B cell (primary cell): ENCODE results near the gene RTL5. TPM values are rescaled to one million over a fixed set of nuclear protein-coding genes. Genes with fewer than 3 reads are reported as not detected.

ENCODE experiments used
- ATAC-seq: fragments of 200-7000 bp; cut with Tn5 transposase; one replicate; pipeline ENCODE4 v1.10.0; 2021; ENCODE audit warnings: low read depth, mild to moderate bottlenecking, moderate number of reproducible peaks, moderate library complexity
- CTCF ChIA-PET: fragments of 350-600 bp; sonication (Branson Sonifier 250); formaldehyde crosslinking; loops from one replicate; lab custom pipeline; 2021; ENCODE audit warnings: antibody characterized with exemption, inconsistent platforms; lab: Charles Lee
- POLR2A ChIA-PET: fragments of 350-600 bp; sonication (Branson Sonifier 250); formaldehyde crosslinking; loops from one replicate; lab custom pipeline; 2021; ENCODE audit warnings: antibody characterized with exemption; lab: Charles Lee
- DNase-seq: peaks from one replicate; pipeline ENCODE4 v3.0.0; 2013
- H2AFZ ChIP-seq: 2 replicates; pipeline ENCODE4 v1.6.1; 2012; ENCODE audit warnings: mild to moderate bottlenecking, low read depth, low read length; ENCODE audit not compliant: insufficient read depth, poor library complexity, severe bottlenecking
- H3K27ac ChIP-seq, 2 donors: 1 replicate in 1 of 2; 2 replicates in 1 of 2; pipeline ENCODE4 v1.5.1; 2012 to 2013; ENCODE audit warnings: low read length in 2 of 2, mild to moderate bottlenecking in 2 of 2, moderate library complexity in 1 of 2
- H3K27me3 ChIP-seq, 4 experiments: fragments of 200-600 bp in 1 of 4; sonication (generic) in 1 of 4; replicated peaks in 1 of 4; 1 replicate in 2 of 4; 2 replicates in 2 of 4; pipeline versions ENCODE4 v1.6.1 to v1.7.0; 2013 to 2016; ENCODE audit warnings: low read length in 3 of 4, mild to moderate bottlenecking in 2 of 4, mixed read lengths in 1 of 4, moderate library complexity in 1 of 4; ENCODE audit not compliant: insufficient read depth in 4 of 4, control insufficient read depth in 3 of 4; ENCODE audit errors: control extremely low read depth in 1 of 4
- H3K36me3 ChIP-seq, 2 experiments: replicated peaks in 1 of 2; 1 replicate in 1 of 2; 2 replicates in 1 of 2; pipeline versions ENCODE4 v1.6.1 to v1.7.1; 2013; ENCODE audit warnings: low read length in 1 of 2; ENCODE audit not compliant: insufficient read depth in 2 of 2, control insufficient read depth in 1 of 2; ENCODE audit errors: control extremely low read depth in 1 of 2, extremely low read depth in 1 of 2
- H3K4me1 ChIP-seq, 2 donors: fragments of 200-600 bp in 1 of 2; sonication (generic) in 1 of 2; 1 replicate in 1 of 2; 2 replicates in 1 of 2; pipeline versions ENCODE4 v1.5.1 to v1.6.1; 2013 to 2017; ENCODE audit warnings: low read length in 2 of 2; ENCODE audit not compliant: control insufficient read depth in 2 of 2, insufficient read depth in 2 of 2
- H3K4me2 ChIP-seq: replicated peaks from 2 replicates; pipeline ENCODE3; 2012; ENCODE audit warnings: mild to moderate bottlenecking, low read depth, low read length; ENCODE audit not compliant: poor library complexity, severe bottlenecking
- H3K4me3 ChIP-seq, 5 experiments: fragments of 200-600 bp in 1 of 5; sonication (generic) in 1 of 5; 1 replicate in 3 of 5; 2 replicates in 2 of 5; pipeline versions ENCODE4 v1.5.1 to v1.7.0; 2011 to 2016; ENCODE audit warnings: low read length in 4 of 5, mild to moderate bottlenecking in 4 of 5, low read depth in 2 of 5, control low read depth in 1 of 5, moderate library complexity in 1 of 5; ENCODE audit not compliant: insufficient read depth in 1 of 5; ENCODE audit errors: control extremely low read depth in 1 of 5, extremely low read depth in 1 of 5
- H3K79me2 ChIP-seq: fragments of 200-600 bp; sonication (generic); one replicate; pipeline ENCODE4 v1.6.0; 2016; ENCODE audit warnings: low read length; ENCODE audit not compliant: control insufficient read depth, insufficient read depth
- H3K9ac ChIP-seq: fragments of 200-600 bp; sonication (generic); 2 replicates; pipeline ENCODE4 v1.6.1; 2017; ENCODE audit warnings: mild to moderate bottlenecking, low read length, moderate library complexity
- H3K9me3 ChIP-seq, 3 donors: one replicate each; pipeline versions ENCODE4 v1.6.1 to v1.7.1; 2013; ENCODE audit warnings: low read length in 2 of 3; ENCODE audit not compliant: control insufficient read depth in 2 of 3, insufficient read depth in 1 of 3; ENCODE audit errors: control extremely low read depth in 1 of 3
- H4K20me1 ChIP-seq: 2 replicates; pipeline ENCODE4 v1.6.0; 2012; ENCODE audit warnings: mild to moderate bottlenecking, low read length; ENCODE audit not compliant: insufficient read depth, control insufficient read depth, poor library complexity, severe bottlenecking
- H3K27ac Mint-ChIP-seq: one replicate; pipeline ENCODE4 v1.8.0; 2021; ENCODE audit warnings: mixed read lengths
- H3K27me3 Mint-ChIP-seq: one replicate; pipeline ENCODE4 v1.8.0; 2021; ENCODE audit warnings: mixed read lengths
- H3K4me1 Mint-ChIP-seq: one replicate; pipeline ENCODE4 v1.8.0; 2021; ENCODE audit warnings: mixed read lengths
- H3K4me3 Mint-ChIP-seq: one replicate; pipeline ENCODE4 v1.8.0; 2021; ENCODE audit warnings: mixed read lengths
- H3K9me3 Mint-ChIP-seq: one replicate; pipeline ENCODE4 v1.8.0; 2022; ENCODE audit warnings: mixed read lengths; ENCODE audit not compliant: insufficient read depth
- EZH2 ChIP-seq: IDR thresholded peaks from 2 replicates; pipeline ENCODE4 v1.6.1; 2012; ENCODE audit warnings: borderline replicate concordance, low read depth, mild to moderate bottlenecking, moderate library complexity, low read length; ENCODE audit not compliant: insufficient read depth, poor library complexity, severe bottlenecking
- WGBS: methylation state at CpG from one replicate; pipeline ENCODE4 v1.1.5; 2013; ENCODE audit warnings: missing lambda C conversion rate; ENCODE audit not compliant: insufficient coverage; 5-methylcytosine and 5-hydroxymethylcytosine counted together
- intact Hi-C: fragments of 100-400 bp; cut with micrococcal nuclease; formaldehyde crosslinking; loops from one replicate; pipeline ENCODE4 v1.10.0; 2022
- polyA plus RNA-seq: library from polyadenylated mRNA; depleted of rRNA; stranded (reverse); fragments of >200 nt; gene quantifications from 2 replicates; pipeline ENCODE4 v1.2.3, GENCODE V29; 2012
- total RNA-seq, 2 donors: library from RNA; stranded (reverse); fragments of 120-200 nt in 1 of 2; gene quantifications; 1 replicate in 1 of 2; 2 replicates in 1 of 2; pipeline versions ENCODE4 v1.2.3 to v1.2.4, GENCODE V29; 2013 to 2022
- TF ChIP-seq, protein P1 (sequence below): fragments of 200-600 bp; IDR thresholded peaks from one replicate; pipeline ENCODE4 v1.8.0; 2022; ENCODE audit warnings: antibody characterized with exemption, mild to moderate bottlenecking

The RTL5 gene
- total and polyA plus RNA-seq, 2 donors (not counting 1 experiment from before 2014, with no cell fraction given): 1.0 to 22.4 TPM

DNA sequence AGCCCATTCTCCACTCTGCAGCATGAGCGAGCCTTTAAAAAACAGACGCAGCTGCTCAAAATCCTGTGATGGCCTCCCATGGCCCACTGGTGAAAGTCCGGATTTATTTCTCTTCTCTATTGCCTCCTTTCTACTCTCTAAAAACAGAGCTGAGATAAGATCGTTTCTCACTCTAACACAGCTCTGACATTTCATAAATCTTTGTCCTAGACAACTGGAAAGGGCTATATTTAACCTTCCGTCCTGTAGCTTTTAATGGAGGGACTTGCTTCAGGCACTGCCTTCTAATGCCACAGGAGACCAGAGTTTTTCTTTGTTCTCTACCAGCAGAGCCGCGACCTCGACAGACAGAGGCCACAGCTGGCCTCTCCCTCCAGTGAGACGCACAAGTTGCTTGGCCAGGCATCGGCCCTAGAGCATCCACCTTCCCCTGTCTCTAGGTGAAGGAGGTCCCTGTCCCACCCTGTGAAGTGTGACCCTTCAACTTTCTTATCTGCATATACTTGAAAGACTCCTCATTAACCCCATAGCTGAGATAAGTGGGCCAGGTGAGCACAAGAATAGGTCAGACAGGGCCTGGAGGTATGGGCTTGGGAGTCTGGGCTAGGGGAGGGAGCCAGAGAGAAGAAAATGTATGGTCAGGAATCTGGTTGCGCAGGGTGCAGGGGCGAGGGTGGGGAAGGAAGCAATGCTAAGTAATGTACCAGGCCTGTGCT, 50.0 kb downstream of the RTL5 start:
- H3K36me3 ChIP-seq: no peaks in the 10 kb centered on the region

GRCh38 chrX:72080800-72081199, 50.9 kb downstream of the RTL5 start:
- no peak overlapping the region for H3K27ac ChIP-seq
- H3K4me1 Mint-ChIP-seq: peaks cover 4% of the 10 kb centered on the region
- H2AFZ ChIP-seq: no peak overlapping the region
- peaks cover 0 to 5% (median 0%) of the 10 kb centered on the region in 4 experiments for H3K27me3 ChIP-seq
- TF ChIP-seq EZH2: no peak
- TF ChIP-seq, protein P1, sequence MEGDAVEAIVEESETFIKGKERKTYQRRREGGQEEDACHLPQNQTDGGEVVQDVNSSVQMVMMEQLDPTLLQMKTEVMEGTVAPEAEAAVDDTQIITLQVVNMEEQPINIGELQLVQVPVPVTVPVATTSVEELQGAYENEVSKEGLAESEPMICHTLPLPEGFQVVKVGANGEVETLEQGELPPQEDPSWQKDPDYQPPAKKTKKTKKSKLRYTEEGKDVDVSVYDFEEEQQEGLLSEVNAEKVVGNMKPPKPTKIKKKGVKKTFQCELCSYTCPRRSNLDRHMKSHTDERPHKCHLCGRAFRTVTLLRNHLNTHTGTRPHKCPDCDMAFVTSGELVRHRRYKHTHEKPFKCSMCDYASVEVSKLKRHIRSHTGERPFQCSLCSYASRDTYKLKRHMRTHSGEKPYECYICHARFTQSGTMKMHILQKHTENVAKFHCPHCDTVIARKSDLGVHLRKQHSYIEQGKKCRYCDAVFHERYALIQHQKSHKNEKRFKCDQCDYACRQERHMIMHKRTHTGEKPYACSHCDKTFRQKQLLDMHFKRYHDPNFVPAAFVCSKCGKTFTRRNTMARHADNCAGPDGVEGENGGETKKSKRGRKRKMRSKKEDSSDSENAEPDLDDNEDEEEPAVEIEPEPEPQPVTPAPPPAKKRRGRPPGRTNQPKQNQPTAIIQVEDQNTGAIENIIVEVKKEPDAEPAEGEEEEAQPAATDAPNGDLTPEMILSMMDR: no peak
- no peak overlapping the region for H3K4me3 ChIP-seq
- DNase-seq: no peak
- no peaks in the 10 kb centered on the region for H3K36me3 ChIP-seq
- no peak overlapping the region for H3K4me2 ChIP-seq
- ATAC-seq: no peak
- no peak overlapping the region for H3K4me3 Mint-ChIP-seq
- no peaks in the 10 kb centered on the region for H3K9me3 ChIP-seq
- no peaks in the 10 kb centered on the region for H3K9me3 Mint-ChIP-seq
- no peaks in the 10 kb centered on the region for H4K20me1 ChIP-seq
- no peaks in the 10 kb centered on the region for H3K79me2 ChIP-seq
- H3K27ac Mint-ChIP-seq: no peak overlapping the region
- intact Hi-C loops: no loop called here
- H3K27me3 Mint-ChIP-seq: peaks cover 13% of the 10 kb centered on the region
- CTCF ChIA-PET: interaction anchor here (0.9 kb wide), 1 partner anchor 60 kb away, joined by 3 read pairs; no protein-coding TSS in a partner anchor
- H3K4me1 ChIP-seq: no peaks in the 10 kb centered on the region
- WGBS: 90% methylated on average over 6 of the region's 7 CpGs
- POLR2A ChIA-PET: no interaction called here
- H3K9ac ChIP-seq: no peak overlapping the region

More for the DNA sequence above, 50.0 kb downstream of the RTL5 start:
- H3K27me3 Mint-ChIP-seq: peaks cover 14% of the 10 kb centered on the region
- no peak overlapping the region for H3K4me3 Mint-ChIP-seq
- WGBS: 92% methylated on average over 5 of the region's 12 CpGs
- H3K4me1 Mint-ChIP-seq: peaks cover 4% of the 10 kb centered on the region
- ATAC-seq: no peak
- TF ChIP-seq, protein P1: no peak
- TF ChIP-seq EZH2: no peak
- CTCF ChIA-PET: interaction anchor here (0.9 kb wide), 1 partner anchor 61 kb away, joined by 3 read pairs; no protein-coding TSS in a partner anchor
- H2AFZ ChIP-seq: no peak overlapping the region
- intact Hi-C loops: no loop called here
- H3K27ac ChIP-seq: no peak overlapping the region
- no peak overlapping the region for H3K27ac Mint-ChIP-seq
- H3K79me2 ChIP-seq: no peaks in the 10 kb centered on the region
- POLR2A ChIA-PET: no interaction called here
- no peak overlapping the region for H3K9ac ChIP-seq
- H3K4me1 ChIP-seq: no peaks in the 10 kb centered on the region
- no peak overlapping the region for H3K4me2 ChIP-seq
- peaks cover 0 to 5% (median 0%) of the 10 kb centered on the region in 4 experiments for H3K27me3 ChIP-seq
- H3K9me3 Mint-ChIP-seq: no peaks in the 10 kb centered on the region
- DNase-seq: no peak
- no peaks in the 10 kb centered on the region for H4K20me1 ChIP-seq
- H3K9me3 ChIP-seq: no peaks in the 10 kb centered on the region
- H3K4me3 ChIP-seq: no peak overlapping the region
